PFSK-1 (cell line): ENCODE measurements around the gene RPL22L1.

ENCODE experiments used
- POLR2AphosphoS5 ChIP-seq: IDR thresholded peaks from 2 replicates; pipeline ENCODE4 v1.6.1; 2012; ENCODE audit warnings: low read depth, mild to moderate bottlenecking, control low read depth, low read length, moderate library complexity
- REST ChIP-seq, 2 experiments: IDR thresholded peaks; 2 replicates each; pipeline versions ENCODE4 v1.6.1 to v1.8.0; 2011 to 2012; ENCODE audit warnings: low read depth in 2 of 2, low read length in 2 of 2, control low read depth in 1 of 2, inconsistent platforms in 1 of 2, mild to moderate bottlenecking in 1 of 2, moderate library complexity in 1 of 2; ENCODE audit not compliant: insufficient read depth in 1 of 2
- SIN3A ChIP-seq: IDR thresholded peaks from 2 replicates; pipeline ENCODE4 v1.6.1; 2012; ENCODE audit warnings: mild to moderate bottlenecking, low read length, moderate library complexity, borderline replicate concordance; ENCODE audit not compliant: insufficient read depth
- TAF1 ChIP-seq: IDR thresholded peaks from 2 replicates; pipeline ENCODE4 v1.6.1; 2012; ENCODE audit warnings: low read length, control low read depth, borderline replicate concordance; ENCODE audit not compliant: insufficient read depth

GRCh38 chr3:170903123-170903522, 33.1 kb upstream of the RPL22L1 start:
- TF ChIP-seq REST (IDR thresholded peaks at IDR 0.05; ENCODE audit: insufficient read depth in 1 of 2, low read depth in 2 of 2, low read length in 2 of 2) (no peak), TAF1 (no peak), SIN3A (no peak), POLR2AphosphoS5 (no peak)
